ENCODE data around the gene PRM2.
A peak's percentile ranks its signal among the peaks of the same experiment; 100 is the strongest.

DNA sequence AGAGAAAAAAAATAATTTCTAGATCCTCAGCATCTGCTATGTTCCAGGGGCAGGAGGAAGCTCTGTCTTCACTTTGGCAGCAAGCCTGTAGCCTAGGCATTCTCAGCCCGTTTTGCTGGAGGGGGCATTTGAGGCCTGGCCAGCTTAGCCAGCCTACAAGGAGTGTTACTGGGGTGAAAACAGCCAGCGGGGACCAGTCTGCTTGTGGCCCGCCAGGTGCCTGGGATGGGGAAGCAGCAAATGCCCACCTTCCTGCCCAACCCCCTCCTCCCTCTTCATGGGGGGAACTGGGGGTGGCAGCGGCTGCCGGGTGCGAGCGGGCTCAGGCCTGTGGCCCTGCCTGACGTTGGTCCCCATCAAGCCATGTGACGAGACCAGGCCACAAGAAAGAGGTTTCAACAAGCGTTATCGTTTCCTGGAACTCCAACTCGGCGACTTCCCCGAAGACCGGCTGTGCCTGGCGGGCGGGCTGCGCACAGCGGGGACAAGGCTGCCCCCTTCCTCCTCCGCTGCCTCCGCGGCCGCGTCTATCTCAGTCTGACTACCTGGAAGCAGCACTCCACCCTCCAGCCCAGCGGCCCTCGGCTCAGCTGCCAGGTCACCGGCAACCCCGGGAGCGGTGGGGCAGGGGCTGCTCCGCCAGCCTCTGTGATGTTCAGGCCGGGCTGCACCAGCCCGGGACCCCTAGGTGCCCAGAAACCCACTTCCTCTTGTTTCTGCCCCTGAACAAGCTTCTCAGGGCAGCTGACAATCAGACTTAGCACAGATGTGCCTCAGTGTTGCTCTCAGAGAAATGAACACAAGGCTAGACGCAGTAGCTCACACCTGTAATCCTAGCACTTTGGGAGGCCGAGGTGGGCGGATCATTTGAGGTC lies 43.2 kb downstream of the PRM2 start:
- TF ChIP-seq, protein P1, sequence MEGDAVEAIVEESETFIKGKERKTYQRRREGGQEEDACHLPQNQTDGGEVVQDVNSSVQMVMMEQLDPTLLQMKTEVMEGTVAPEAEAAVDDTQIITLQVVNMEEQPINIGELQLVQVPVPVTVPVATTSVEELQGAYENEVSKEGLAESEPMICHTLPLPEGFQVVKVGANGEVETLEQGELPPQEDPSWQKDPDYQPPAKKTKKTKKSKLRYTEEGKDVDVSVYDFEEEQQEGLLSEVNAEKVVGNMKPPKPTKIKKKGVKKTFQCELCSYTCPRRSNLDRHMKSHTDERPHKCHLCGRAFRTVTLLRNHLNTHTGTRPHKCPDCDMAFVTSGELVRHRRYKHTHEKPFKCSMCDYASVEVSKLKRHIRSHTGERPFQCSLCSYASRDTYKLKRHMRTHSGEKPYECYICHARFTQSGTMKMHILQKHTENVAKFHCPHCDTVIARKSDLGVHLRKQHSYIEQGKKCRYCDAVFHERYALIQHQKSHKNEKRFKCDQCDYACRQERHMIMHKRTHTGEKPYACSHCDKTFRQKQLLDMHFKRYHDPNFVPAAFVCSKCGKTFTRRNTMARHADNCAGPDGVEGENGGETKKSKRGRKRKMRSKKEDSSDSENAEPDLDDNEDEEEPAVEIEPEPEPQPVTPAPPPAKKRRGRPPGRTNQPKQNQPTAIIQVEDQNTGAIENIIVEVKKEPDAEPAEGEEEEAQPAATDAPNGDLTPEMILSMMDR (IDR thresholded peaks at IDR 0.05), result no peak
- no peak for TF ChIP-seq POLR2A (IDR thresholded peaks at IDR 0.05)
- TF ChIP-seq POLR2AphosphoS5 (IDR thresholded peaks at IDR 0.05), result peak in 1 of 3 donors; percentile 23

Data from breast epithelium (tissue), 3 donors.